Vagina (tissue), 2 donors: ENCODE measurements around the gene AKAP13. TPM values are rescaled to one million over a fixed set of nuclear protein-coding genes. Genes with fewer than 3 reads are reported as not detected.
A peak's percentile ranks its signal among the peaks of the same experiment; 100 is the strongest.

Source experiments
- DNase-seq, 2 donors: peaks; one replicate each; pipeline ENCODE4 v3.0.0-alpha.2; 2017; ENCODE audit errors: extremely low spot score in 2 of 2
- H3K27ac ChIP-seq: fragments of 200-600 bp; sonication (generic); one replicate; pipeline ENCODE4 v1.5.1; 2019
- H3K27me3 ChIP-seq: fragments of 200-600 bp; sonication (generic); one replicate; pipeline ENCODE4 v1.5.1; 2019
- H3K36me3 ChIP-seq, 2 donors: fragments of 200-600 bp; sonication (generic); one replicate each; pipeline ENCODE4 v1.5.1; 2017 to 2019
- H3K4me1 ChIP-seq: fragments of 200-600 bp; sonication (generic); one replicate; pipeline ENCODE4 v1.5.1; 2019
- H3K4me3 ChIP-seq, 2 donors: fragments of 200-600 bp; sonication (generic); 1 replicate in 1 of 2; 2 replicates in 1 of 2; pipeline ENCODE4 v1.5.1; 2016 to 2019
- H3K9me3 ChIP-seq: fragments of 200-600 bp; sonication (generic); one replicate; pipeline ENCODE4 v1.5.1; 2019
- CTCF ChIP-seq, 3 experiments: fragments of 450-650 bp in 2 of 3; fragments of 200-600 bp in 1 of 3; sonication (generic) in 1 of 3; IDR thresholded peaks; one replicate each; pipeline ENCODE4 v1.5.1; 2017 to 2019; ENCODE audit warnings: antibody characterized with exemption in 3 of 3, mild to moderate bottlenecking in 2 of 3, moderate library complexity in 2 of 3
- POLR2A ChIP-seq, 2 donors: fragments of 450-650 bp; IDR thresholded peaks; one replicate each; pipeline ENCODE4 v1.6.1; 2017; ENCODE audit warnings: antibody characterized with exemption in 2 of 2, mild to moderate bottlenecking in 2 of 2, moderate library complexity in 2 of 2
- POLR2AphosphoS5 ChIP-seq, 2 donors: sonication (generic); formaldehyde crosslinking; IDR thresholded peaks; one replicate each; pipeline ENCODE4 v1.9.0; 2017; ENCODE audit warnings: antibody characterized with exemption in 2 of 2, mild to moderate bottlenecking in 2 of 2, low read depth in 1 of 2; ENCODE audit not compliant: insufficient read depth in 1 of 2
- intact Hi-C: fragments of 100-400 bp; cut with DNase I; formaldehyde crosslinking; loops from one replicate; pipeline ENCODE4 v1.15.1; 2023
- total RNA-seq: library from RNA; depleted of rRNA; stranded (reverse); fragments of >200 nt; gene quantifications from one replicate; pipeline ENCODE4 v1.2.3, GENCODE V29; 2016

The AKAP13 gene
- total RNA-seq, 1 donor from 2014 or later, result 177 TPM

- intact Hi-C loops, result no loop called here
- no peak overlapping the region for H3K4me3 ChIP-seq
- no peaks in the 10 kb centered on the region for H3K9me3 ChIP-seq
- H3K27ac ChIP-seq, result peak overlapping the region; percentile 51
- no peak for DNase-seq
- no peaks in the 10 kb centered on the region for H3K27me3 ChIP-seq
- peaks cover 30% of the 10 kb centered on the region for H3K4me1 ChIP-seq
- H3K36me3 ChIP-seq, result no peaks in the 10 kb centered on the region
- TF ChIP-seq POLR2A (IDR thresholded peaks at IDR 0.05) (no peak), CTCF (IDR thresholded peaks at IDR 0.05) (no peak), POLR2AphosphoS5 (IDR thresholded peaks at IDR 0.05; ENCODE audit: insufficient read depth in 1 of 2, low read depth in 1 of 2) (no peak)
Measured at GRCh38 chr15:85609492-85609891, 229.1 kb downstream of the AKAP13 start.

- H3K4me1 ChIP-seq, result peaks cover 38% of the 10 kb centered on the region
- no peak for TF ChIP-seq POLR2AphosphoS5 (IDR thresholded peaks at IDR 0.05; ENCODE audit: insufficient read depth in 1 of 2, low read depth in 1 of 2)
- no peak for TF ChIP-seq CTCF (IDR thresholded peaks at IDR 0.05)
- TF ChIP-seq POLR2A (IDR thresholded peaks at IDR 0.05), result no peak
- H3K4me3 ChIP-seq, result no peak overlapping the region
- DNase-seq, result no peak
- intact Hi-C loops, result no loop called here
- no peaks in the 10 kb centered on the region for H3K36me3 ChIP-seq
- no peaks in the 10 kb centered on the region for H3K9me3 ChIP-seq
- no peak overlapping the region for H3K27ac ChIP-seq
- H3K27me3 ChIP-seq, result no peaks in the 10 kb centered on the region
Measured at GRCh38 chr15:85611361-85611760, 231.0 kb downstream of the AKAP13 start.

- Histone ChIP-seq H3K27ac (no peak overlapping the region), H3K27me3 (no peaks in the 10 kb centered on the region), H3K9me3 (no peaks in the 10 kb centered on the region), H3K4me3 (no peak overlapping the region), H3K4me1 (peaks cover 37% of the 10 kb centered on the region), H3K36me3 (no peaks in the 10 kb centered on the region)
- intact Hi-C loops, result no loop called here
- DNase-seq, result no peak
- no peak for TF ChIP-seq POLR2AphosphoS5 (IDR thresholded peaks at IDR 0.05; ENCODE audit: insufficient read depth in 1 of 2, low read depth in 1 of 2)
- no peak for TF ChIP-seq POLR2A (IDR thresholded peaks at IDR 0.05)
- no peak for TF ChIP-seq CTCF (IDR thresholded peaks at IDR 0.05)
Measured at GRCh38 chr15:85614059-85614458, 233.7 kb downstream of the AKAP13 start.

- H3K27me3 ChIP-seq, result no peaks in the 10 kb centered on the region
- no peaks in the 10 kb centered on the region for H3K9me3 ChIP-seq
- H3K36me3 ChIP-seq, result no peaks in the 10 kb centered on the region
- intact Hi-C loops, result no loop called here
- peaks cover 49% of the 10 kb centered on the region for H3K4me1 ChIP-seq
- DNase-seq, result no peak
- H3K4me3 ChIP-seq, result no peak overlapping the region
- TF ChIP-seq POLR2A (IDR thresholded peaks at IDR 0.05), result no peak
- peak in 2 of 3 experiments; percentile 24 to 41 for TF ChIP-seq CTCF (IDR thresholded peaks at IDR 0.05)
- TF ChIP-seq POLR2AphosphoS5 (IDR thresholded peaks at IDR 0.05; ENCODE audit: insufficient read depth in 1 of 2, low read depth in 1 of 2), result no peak
- peak overlapping the region; percentile 66 for H3K27ac ChIP-seq
Measured at GRCh38 chr15:85615930-85616329, 235.5 kb downstream of the AKAP13 start.

- no peaks in the 10 kb centered on the region for H3K9me3 ChIP-seq
- peak overlapping the region; percentile 66 for H3K27ac ChIP-seq
- H3K4me1 ChIP-seq, result peaks cover 56% of the 10 kb centered on the region
- intact Hi-C loops, result no loop called here
- H3K36me3 ChIP-seq, result no peaks in the 10 kb centered on the region
- DNase-seq, result no peak
- no peaks in the 10 kb centered on the region for H3K27me3 ChIP-seq
- TF ChIP-seq CTCF (IDR thresholded peaks at IDR 0.05), result no peak
- TF ChIP-seq POLR2AphosphoS5 (IDR thresholded peaks at IDR 0.05; ENCODE audit: insufficient read depth in 1 of 2, low read depth in 1 of 2), result peak in 1 of 2 donors; percentile 17
- H3K4me3 ChIP-seq, result no peak overlapping the region
Measured at GRCh38 chr15:85616549-85617110, 236.2 kb downstream of the AKAP13 start.
